Panc1 (cell line): ENCODE results near the gene UST. TPM values are rescaled to one million over a fixed set of nuclear protein-coding genes. Genes with fewer than 3 reads are reported as not detected.
A peak's percentile ranks its signal among the peaks of the same experiment; 100 is the strongest.

Source experiments
- ATAC-seq: fragments of 200-7000 bp; cut with Tn5 transposase; 2 replicates; pipeline ENCODE4 v1.9.1; 2020; ENCODE audit warnings: mild to moderate bottlenecking, moderate library complexity
- BruUV-seq: library from RNA; stranded (reverse); fragments of 400-500 nt; replicated peaks from 2 replicates; lab custom pipeline; 2021; lab: Mats Ljungman, UMichigan
- CTCF ChIA-PET: fragments of 300-600 bp; sonication (Branson Sonifier 250); formaldehyde crosslinking; loops from one replicate; lab custom pipeline; 2022; ENCODE audit warnings: antibody characterized with exemption; lab: Charles Lee
- POLR2A ChIA-PET: fragments of 300-600 bp; sonication (Branson Sonifier 250); formaldehyde crosslinking; loops from one replicate; lab custom pipeline; 2022; ENCODE audit warnings: antibody characterized with exemption; lab: Charles Lee
- DNase-seq: peaks from one replicate; pipeline ENCODE4 v3.0.0-alpha.2; 2010; ENCODE audit warnings: low read depth, low spot score
- H3K27ac ChIP-seq: 2 replicates; pipeline ENCODE4 v1.5.1; 2011; ENCODE audit warnings: mild to moderate bottlenecking, low read length, inconsistent platforms
- H3K27me3 ChIP-seq: fragments of 200-500 bp; sonication (Bioruptor generic); 2 replicates; pipeline ENCODE4 v1.6.0; 2014; ENCODE audit warnings: low read length, inconsistent platforms; ENCODE audit not compliant: control insufficient read depth, insufficient read depth
- H3K36me3 ChIP-seq: fragments of 200-500 bp; sonication (Bioruptor generic); 2 replicates; pipeline ENCODE4 v1.5.1; 2014; ENCODE audit warnings: inconsistent platforms, mild to moderate bottlenecking, low read length, moderate library complexity; ENCODE audit not compliant: control insufficient read depth, insufficient read depth
- H3K4me1 ChIP-seq: 2 replicates; pipeline ENCODE4 v1.5.1; 2011; ENCODE audit warnings: inconsistent platforms, mild to moderate bottlenecking, low read length, moderate library complexity; ENCODE audit not compliant: control insufficient read depth, insufficient read depth
- H3K4me3 ChIP-seq, 2 experiments: 2 replicates each; pipeline ENCODE4 v1.5.1; 2011 to 2012; ENCODE audit warnings: low read depth in 2 of 2, low read length in 2 of 2, mild to moderate bottlenecking in 2 of 2, inconsistent platforms in 1 of 2, moderate library complexity in 1 of 2
- H3K9me3 ChIP-seq: fragments of 200-500 bp; sonication (Bioruptor generic); 2 replicates; pipeline ENCODE4 v1.5.1; 2014; ENCODE audit warnings: low read depth, mild to moderate bottlenecking, inconsistent platforms, low read length, moderate library complexity; ENCODE audit not compliant: control insufficient read depth, insufficient read depth
- POLR2AphosphoS5 ChIP-seq: IDR thresholded peaks from 2 replicates; pipeline ENCODE4 v1.6.1; 2012; ENCODE audit warnings: mild to moderate bottlenecking, low read depth, low read length, moderate library complexity
- SIN3A ChIP-seq: IDR thresholded peaks from 2 replicates; pipeline ENCODE4 v1.6.1; 2012; ENCODE audit warnings: low read depth, mild to moderate bottlenecking, low read length, moderate library complexity, borderline replicate concordance; ENCODE audit not compliant: insufficient read depth
- TCF7L2 ChIP-seq: IDR thresholded peaks from 2 replicates; pipeline ENCODE4 v1.6.1; 2011; ENCODE audit warnings: mild to moderate bottlenecking, low read depth, low read length, inconsistent platforms
- in situ Hi-C: cut with HindIII; loops from 2 replicates; pipeline ENCODE4 v1.10.0; 2016; ENCODE audit warnings: low sequenced_read_pairs, low pct_unique_long_range_greater_than_20kb
- intact Hi-C: fragments of 100-400 bp; cut with micrococcal nuclease; formaldehyde crosslinking; loops from one replicate; pipeline ENCODE4 v1.10.0; 2022; ENCODE audit not compliant: unreplicated experiment
- total RNA-seq: library from RNA; stranded (reverse); gene quantifications from one replicate; pipeline ENCODE4 v1.2.1, GENCODE V29; 2021; ENCODE audit not compliant: unreplicated experiment
- TF ChIP-seq, protein P1 (sequence below), 2 experiments: IDR thresholded peaks; 2 replicates each; pipeline ENCODE4 v1.6.1; 2011 to 2012; ENCODE audit warnings: low read depth in 2 of 2, control low read depth in 1 of 2, low read length in 1 of 2, mild to moderate bottlenecking in 1 of 2, moderate library complexity in 1 of 2; ENCODE audit not compliant: insufficient read depth in 1 of 2
- TF ChIP-seq, protein P2 (sequence below): fragments of 450-650 bp; IDR thresholded peaks from 2 replicates; pipeline ENCODE4 v1.5.1; 2017; ENCODE audit warnings: mild to moderate bottlenecking

UST gene
- total RNA-seq, 1 experiment from 2014 or later: 0.15 TPM

- CTCF ChIA-PET: no interaction called here
- ATAC-seq (no peak), DNase-seq (no peak)
- no peak overlapping the region for H3K27ac ChIP-seq
- H3K36me3 ChIP-seq: no peaks in the 10 kb centered on the region
- no peak overlapping the region for H3K4me3 ChIP-seq
- in situ Hi-C loops (no loop called here), intact Hi-C loops (loop anchor here (10.0 kb wide), 1 partner anchor 201 kb away; no protein-coding TSS in a partner anchor)
- BruUV-seq: no TSS peak
- POLR2A ChIA-PET: interaction anchor here (0.7 kb wide), 1 partner anchor 1022 kb away, joined by 3 read pairs; no protein-coding TSS in a partner anchor
- peaks cover 5% of the 10 kb centered on the region for H3K4me1 ChIP-seq
- H3K9me3 ChIP-seq: no peaks in the 10 kb centered on the region
- H3K27me3 ChIP-seq: peaks cover 25% of the 10 kb centered on the region
- no peak for TF ChIP-seq SIN3A
- no peak for TF ChIP-seq TCF7L2
Measured at GRCh38 chr6:148743476-148743875, 3.4 kb upstream of the UST start.

GRCh38 chr6:148745926-148746325, 904 bp upstream of the UST start:
- Histone ChIP-seq H3K36me3 (no peaks in the 10 kb centered on the region), H3K27ac (no peak overlapping the region), H3K4me1 (peaks cover 5% of the 10 kb centered on the region), H3K4me3 (peak overlapping the region; percentile 46 to 64), H3K9me3 (no peaks in the 10 kb centered on the region), H3K27me3 (peaks cover 42% of the 10 kb centered on the region)
- TF ChIP-seq POLR2AphosphoS5 (no peak), SIN3A (no peak), TCF7L2 (no peak)
- TF ChIP-seq, protein P1, sequence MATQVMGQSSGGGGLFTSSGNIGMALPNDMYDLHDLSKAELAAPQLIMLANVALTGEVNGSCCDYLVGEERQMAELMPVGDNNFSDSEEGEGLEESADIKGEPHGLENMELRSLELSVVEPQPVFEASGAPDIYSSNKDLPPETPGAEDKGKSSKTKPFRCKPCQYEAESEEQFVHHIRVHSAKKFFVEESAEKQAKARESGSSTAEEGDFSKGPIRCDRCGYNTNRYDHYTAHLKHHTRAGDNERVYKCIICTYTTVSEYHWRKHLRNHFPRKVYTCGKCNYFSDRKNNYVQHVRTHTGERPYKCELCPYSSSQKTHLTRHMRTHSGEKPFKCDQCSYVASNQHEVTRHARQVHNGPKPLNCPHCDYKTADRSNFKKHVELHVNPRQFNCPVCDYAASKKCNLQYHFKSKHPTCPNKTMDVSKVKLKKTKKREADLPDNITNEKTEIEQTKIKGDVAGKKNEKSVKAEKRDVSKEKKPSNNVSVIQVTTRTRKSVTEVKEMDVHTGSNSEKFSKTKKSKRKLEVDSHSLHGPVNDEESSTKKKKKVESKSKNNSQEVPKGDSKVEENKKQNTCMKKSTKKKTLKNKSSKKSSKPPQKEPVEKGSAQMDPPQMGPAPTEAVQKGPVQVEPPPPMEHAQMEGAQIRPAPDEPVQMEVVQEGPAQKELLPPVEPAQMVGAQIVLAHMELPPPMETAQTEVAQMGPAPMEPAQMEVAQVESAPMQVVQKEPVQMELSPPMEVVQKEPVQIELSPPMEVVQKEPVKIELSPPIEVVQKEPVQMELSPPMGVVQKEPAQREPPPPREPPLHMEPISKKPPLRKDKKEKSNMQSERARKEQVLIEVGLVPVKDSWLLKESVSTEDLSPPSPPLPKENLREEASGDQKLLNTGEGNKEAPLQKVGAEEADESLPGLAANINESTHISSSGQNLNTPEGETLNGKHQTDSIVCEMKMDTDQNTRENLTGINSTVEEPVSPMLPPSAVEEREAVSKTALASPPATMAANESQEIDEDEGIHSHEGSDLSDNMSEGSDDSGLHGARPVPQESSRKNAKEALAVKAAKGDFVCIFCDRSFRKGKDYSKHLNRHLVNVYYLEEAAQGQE (IDR thresholded peaks at IDR 0.05; ENCODE audit: insufficient read depth in 1 of 2, low read depth in 2 of 2, low read length in 1 of 2): no peak
- TF ChIP-seq, protein P2, sequence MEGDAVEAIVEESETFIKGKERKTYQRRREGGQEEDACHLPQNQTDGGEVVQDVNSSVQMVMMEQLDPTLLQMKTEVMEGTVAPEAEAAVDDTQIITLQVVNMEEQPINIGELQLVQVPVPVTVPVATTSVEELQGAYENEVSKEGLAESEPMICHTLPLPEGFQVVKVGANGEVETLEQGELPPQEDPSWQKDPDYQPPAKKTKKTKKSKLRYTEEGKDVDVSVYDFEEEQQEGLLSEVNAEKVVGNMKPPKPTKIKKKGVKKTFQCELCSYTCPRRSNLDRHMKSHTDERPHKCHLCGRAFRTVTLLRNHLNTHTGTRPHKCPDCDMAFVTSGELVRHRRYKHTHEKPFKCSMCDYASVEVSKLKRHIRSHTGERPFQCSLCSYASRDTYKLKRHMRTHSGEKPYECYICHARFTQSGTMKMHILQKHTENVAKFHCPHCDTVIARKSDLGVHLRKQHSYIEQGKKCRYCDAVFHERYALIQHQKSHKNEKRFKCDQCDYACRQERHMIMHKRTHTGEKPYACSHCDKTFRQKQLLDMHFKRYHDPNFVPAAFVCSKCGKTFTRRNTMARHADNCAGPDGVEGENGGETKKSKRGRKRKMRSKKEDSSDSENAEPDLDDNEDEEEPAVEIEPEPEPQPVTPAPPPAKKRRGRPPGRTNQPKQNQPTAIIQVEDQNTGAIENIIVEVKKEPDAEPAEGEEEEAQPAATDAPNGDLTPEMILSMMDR: no peak
- DNase-seq: no peak
- CTCF ChIA-PET: no interaction called here
- no TSS peak for BruUV-seq
- POLR2A ChIA-PET: no interaction called here
- intact Hi-C loops: loop anchor here (10.0 kb wide), 1 partner anchor 199 kb away; no protein-coding TSS in a partner anchor
- no peak for ATAC-seq
- in situ Hi-C loops: no loop called here

DNA sequence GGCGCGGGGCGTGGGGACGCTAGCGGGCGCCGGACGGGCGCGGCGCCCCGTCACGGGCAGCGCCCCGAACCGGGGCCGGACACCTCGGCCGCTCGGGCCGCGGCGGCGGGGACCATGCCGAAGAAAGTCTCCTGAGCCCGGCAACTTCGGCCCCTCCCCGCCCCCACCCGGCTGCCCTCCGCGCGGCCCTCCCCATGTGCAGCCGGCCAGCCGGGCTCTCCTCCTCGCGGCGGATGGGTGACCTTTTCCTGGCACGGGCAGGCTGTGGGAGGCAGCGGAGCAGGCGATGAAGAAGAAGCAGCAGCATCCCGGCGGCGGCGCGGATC, 278 bp downstream of the UST start:
- peak overlapping the region; percentile 46 to 64 for H3K4me3 ChIP-seq
- no peaks in the 10 kb centered on the region for H3K9me3 ChIP-seq
- in situ Hi-C loops: no loop called here
- peaks cover 45% of the 10 kb centered on the region for H3K27me3 ChIP-seq
- DNase-seq (no peak), ATAC-seq (peak; percentile 64)
- intact Hi-C loops: loop anchor here (10.0 kb wide), 1 partner anchor 198 kb away; no protein-coding TSS in a partner anchor
- H3K27ac ChIP-seq: no peak overlapping the region
- ChIA-PET POLR2A (no interaction called here), CTCF (no interaction called here)
- H3K4me1 ChIP-seq: peaks cover 5% of the 10 kb centered on the region
- TF ChIP-seq TCF7L2 (no peak), POLR2AphosphoS5 (no peak), SIN3A (no peak)
- TF ChIP-seq, protein P1 (IDR thresholded peaks at IDR 0.05; ENCODE audit: insufficient read depth in 1 of 2, low read depth in 2 of 2, low read length in 1 of 2): no peak
- TF ChIP-seq, protein P2: no peak
- no TSS peak for BruUV-seq
- H3K36me3 ChIP-seq: no peaks in the 10 kb centered on the region
